Measurements from ENCODE around the gene SLC5A5. TPM values are rescaled to one million over a fixed set of nuclear protein-coding genes. Genes with fewer than 3 reads are reported as not detected.

SLC5A5 gene
- total and polyA plus RNA-seq, 10 of the 15 experiments (the other 5 are each of a cell fraction or from before 2014, with no cell fraction given) = 0.02 to 0.08 (median 0.05) TPM; not detected in 3

- Histone ChIP-seq H3K4me3 (peak overlapping the region; percentile 92), H4K20me1 (ENCODE audit: control insufficient read depth, insufficient read depth) (peaks cover 17% of the 10 kb centered on the region), H3K4me1 (ENCODE audit: control insufficient read depth, insufficient read depth, low read length) (peaks cover 12% of the 10 kb centered on the region), H3K79me2 (ENCODE audit: control insufficient read depth, insufficient read depth, low read length) (peaks cover 30% of the 10 kb centered on the region), H2AFZ (ENCODE audit: control insufficient read depth, low read depth, low read length) (no peak overlapping the region), H3K4me2 (ENCODE audit: control insufficient read depth, insufficient read depth) (peak overlapping the region; percentile 71), H3K27ac (ENCODE audit: control insufficient read depth, insufficient read depth) (peak overlapping the region; percentile 90), H3K9ac (ENCODE audit: control insufficient read depth, insufficient read depth, low read length) (peak overlapping the region; percentile 81), H3K27me3 (replicated peaks in 1 of 2; ENCODE audit: control insufficient read depth in 2 of 2, insufficient read depth in 2 of 2, low read length in 1 of 2) (no peaks in the 10 kb centered on the region), H3K36me3 (ENCODE audit: control insufficient read depth in 2 of 2, insufficient read depth in 2 of 2, low read length in 1 of 2) (peaks cover 23 to 30% of the 10 kb centered on the region in 2 experiments), H3K9me3 (replicated peaks; ENCODE audit: control insufficient read depth, insufficient read depth, low read length) (no peaks in the 10 kb centered on the region)
- ChIA-PET POLR2A (interaction anchor here (2.0 to 2.1 kb wide), 2 partner anchors 11 to 72 kb away, joined by 23 to 65 read pairs; partner anchors contain the start of gene CCDC124), RAD21 (ENCODE audit: unreplicated experiment) (interaction anchor here (2.2 to 4.2 kb wide), 2 partner anchors 10 to 72 kb away, joined by 8 to 228 read pairs; partner anchors contain the start of gene CCDC124), SMC1A (ENCODE audit: uncharacterized antibody, unreplicated experiment) (interaction anchor here (1.2 to 4.5 kb wide), 6 partner anchors 10 to 136 kb away, joined by 3 to 137 read pairs (median 8); partner anchors contain the start of gene CCDC124), CTCF (interaction anchor here (1.4 to 4.8 kb wide), 4 partner anchors 10 to 137 kb away, joined by 3 to 251 read pairs (median 23); partner anchors contain the start of gene CCDC124)
- TF ChIP-seq NKRF (conservative IDR thresholded peaks at IDR 0.05) (0 out of 2 replicates have a peak, but pooled peaks have one; percentile 17), SMAD5 (IDR thresholded peaks at IDR 0.05; ENCODE audit: low read depth) (peak; percentile 38; the same call in 1 of the 2 replicates), ASH2L (IDR thresholded peaks at IDR 0.05; ENCODE audit: borderline replicate concordance, low read depth) (no peak)
- ATAC-seq (no peak), DNase-seq (ENCODE audit: low read depth, low spot score) (no peak), FAIRE-seq (no peak)
- intact Hi-C loops (cut with micrococcal nuclease; ENCODE audit: unreplicated experiment) = loop anchor here (2.0 kb wide), 1 partner anchor 136 kb away; no protein-coding TSS in a partner anchor
- TSS peak; percentile 75 for BruUV-seq (replicated peaks)
- 2% methylated on average over 22 of the region's 22 CpGs for WGBS (ENCODE audit: insufficient coverage, insufficient replicate concordance, low lambda C conversion rate, missing lambda C conversion rate)
- in situ Hi-C loops (cut with MboI) = no loop called here
Measured at GRCh38 chr19:17860331-17860992, 11.3 kb upstream of the SLC5A5 start.
